GM18873 (cell line): ENCODE data around the gene CYFIP1.
A peak's percentile ranks its signal among the peaks of the same experiment; 100 is the strongest.

Experiments used
- ATAC-seq: cut with Tn5 transposase; IDR thresholded peaks from one replicate; pipeline ENCODE4 v1.9.1; 2021; ENCODE audit warnings: mild to moderate bottlenecking, moderate library complexity, moderate number of reproducible peaks; ENCODE audit not compliant: unreplicated experiment, low FRiP score

Gene CYFIP1

GRCh38 chr15:22838292-22839042 is 141.7 kb downstream of the CYFIP1 start, which contains the start of gene NIPA2:
Gene NIPA2 (plus strand): TSS chr15:22838666. CDS start chr15:22851732, 13,066 bp downstream.
- ATAC-seq, result peak; percentile 76

- no peak for ATAC-seq
These were observed 148.7 kb downstream of the CYFIP1 start for GRCh38 chr15:22831473-22831872.

- no peak for ATAC-seq
These were observed 153.0 kb downstream of the CYFIP1 start for GRCh38 chr15:22827125-22827524.

- ATAC-seq, result no peak
These were observed 156.6 kb downstream of the CYFIP1 start for GRCh38 chr15:22823495-22824128.

- ATAC-seq, result no peak
These were observed 160.5 kb downstream of the CYFIP1 start for GRCh38 chr15:22819651-22820050.
